K562 (cell line): ENCODE results near the gene SLMAP. TPM values are rescaled to one million over a fixed set of nuclear protein-coding genes. Genes with fewer than 3 reads are reported as not detected.

Source experiments
- ATAC-seq: fragments of 200-7000 bp; cut with Tn5 transposase; 3 replicates; pipeline ENCODE4 v1.9.1; 2020; ENCODE audit warnings: moderate library complexity
- BruUV-seq: library from RNA; stranded (reverse); fragments of 400-500 nt; replicated peaks from 2 replicates; lab custom pipeline; 2021; lab: Mats Ljungman, UMichigan
- CTCF ChIA-PET: fragments of 300-600 bp; formaldehyde crosslinking; extraction: SDS; loops from one replicate; lab custom pipeline; 2021; ENCODE audit warnings: low intra/inter-chr PET ratio; lab: Yijun Ruan, JAX
- POLR2A ChIA-PET: fragments of 300-600, 350-650 bp; sonication (Branson Sonifier 250); formaldehyde crosslinking; extraction: SDS; loops from one replicate; lab custom pipeline; 2021; ENCODE audit warnings: antibody characterized with exemption, inconsistent platforms; lab: Yijun Ruan, JAX
- DNase-seq, 4 experiments: peaks; one replicate each; pipeline versions ENCODE4 v3.0.0 to v3.0.0-alpha.2; 2011 to 2018; ENCODE audit warnings: low spot score in 3 of 4, mixed read lengths in 3 of 4; ENCODE audit errors: extremely low read depth in 1 of 4
- FAIRE-seq: peaks from 2 replicates; lab custom pipeline; 2011; peaks lifted over from hg19 to GRCh38; lab: Jason Lieb, UNC
- H2AFZ ChIP-seq: 2 replicates; pipeline ENCODE4 v1.6.0; 2011; ENCODE audit warnings: low read depth, low read length, control low read depth, inconsistent platforms
- H3K27ac ChIP-seq: fragments of 200-600 bp; 3 replicates; pipeline ENCODE4 v1.8.0; 2011; ENCODE audit warnings: low read depth, mild to moderate bottlenecking, control low read depth, inconsistent platforms, low read length, moderate library complexity, mixed read lengths; ENCODE audit errors: extremely low read depth
- H3K27me3 ChIP-seq, 2 experiments: fragments of 300-600 bp in 1 of 2; 2 replicates in 1 of 2; 3 replicates in 1 of 2; pipeline versions ENCODE4 v1.6.0 to v1.8.0; 2011; ENCODE audit warnings: inconsistent platforms in 2 of 2, low read length in 2 of 2, mild to moderate bottlenecking in 1 of 2, mixed read lengths in 1 of 2, moderate library complexity in 1 of 2; ENCODE audit not compliant: control insufficient read depth in 2 of 2, insufficient read depth in 2 of 2
- H3K36me3 ChIP-seq: fragments of 300-600 bp; 3 replicates; pipeline ENCODE4 v1.8.0; 2011; ENCODE audit warnings: mild to moderate bottlenecking, low read length, inconsistent platforms; ENCODE audit not compliant: control insufficient read depth, insufficient read depth
- H3K4me1 ChIP-seq, 2 experiments: fragments of 200-600 bp in 1 of 2; replicated peaks in 1 of 2; 2 replicates in 1 of 2; 3 replicates in 1 of 2; pipeline versions ENCODE4 v1.5.1 to v1.8.0; 2011; ENCODE audit warnings: inconsistent platforms in 2 of 2, low read length in 2 of 2, mild to moderate bottlenecking in 1 of 2, mixed read lengths in 1 of 2, moderate library complexity in 1 of 2; ENCODE audit not compliant: control insufficient read depth in 2 of 2, insufficient read depth in 2 of 2
- H3K4me2 ChIP-seq: 2 replicates; pipeline ENCODE4 v1.6.1; 2011; ENCODE audit warnings: low read length, control low read depth, inconsistent platforms, mixed read lengths; ENCODE audit not compliant: insufficient read depth
- H3K4me3 ChIP-seq: fragments of 200-600 bp; sonication (generic), shearing (Covaris generic); 2 replicates; pipeline ENCODE4 v1.5.1; 2016; ENCODE audit warnings: control low read depth, inconsistent platforms
- H3K79me2 ChIP-seq: fragments of 200-600 bp; 3 replicates; pipeline ENCODE4 v1.8.0; 2011; ENCODE audit warnings: low read length, inconsistent platforms; ENCODE audit not compliant: control insufficient read depth, insufficient read depth
- H3K9ac ChIP-seq, 2 experiments: 2 replicates each; pipeline versions ENCODE4 v1.6.0 to v1.6.1; 2011; ENCODE audit warnings: low read depth in 2 of 2, low read length in 2 of 2, control low read depth in 1 of 2, inconsistent platforms in 1 of 2, mild to moderate bottlenecking in 1 of 2, mixed read lengths in 1 of 2; ENCODE audit not compliant: insufficient read depth in 1 of 2
- H3K9me1 ChIP-seq: one replicate; pipeline ENCODE4 v1.6.0; 2011; ENCODE audit warnings: inconsistent platforms, mild to moderate bottlenecking, low read length, moderate library complexity; ENCODE audit not compliant: control insufficient read depth, insufficient read depth
- H3K9me3 ChIP-seq: replicated peaks from 2 replicates; pipeline ENCODE4 v1.5.1; 2011; ENCODE audit warnings: low read depth, low read length, inconsistent platforms; ENCODE audit not compliant: control insufficient read depth, insufficient read depth
- H4K20me1 ChIP-seq: replicated peaks from 2 replicates; pipeline ENCODE4 v1.6.1; 2011; ENCODE audit warnings: low read length, inconsistent platforms, mixed read lengths; ENCODE audit not compliant: control insufficient read depth, insufficient read depth
- BRCA1 ChIP-seq, 2 experiments: fragments of 450-650 bp in 1 of 2; sonication (generic) in 1 of 2; formaldehyde crosslinking in 1 of 2; IDR thresholded peaks; 2 replicates each; pipeline versions ENCODE4 v1.5.0 to v1.6.1; 2017 to 2020; ENCODE audit warnings: mild to moderate bottlenecking in 1 of 2, missing genetic modification reagents in 1 of 2
- MCM2 ChIP-seq: fragments of 450-650 bp; IDR thresholded peaks from 2 replicates; pipeline ENCODE4 v1.6.1; 2017; ENCODE audit warnings: low read depth, mild to moderate bottlenecking
- USF2 ChIP-seq: sonication (generic); formaldehyde crosslinking; IDR thresholded peaks from 2 replicates; pipeline ENCODE4 v1.5.0; 2020; ENCODE audit warnings: missing genetic modification reagents
- in situ Hi-C: fragments of 300-500 bp; cut with MboI; formaldehyde crosslinking; loops from 4 replicates; pipeline ENCODE4 v1.15.0; 2018; ENCODE audit warnings: inconsistent platforms, mixed read lengths
- intact Hi-C: fragments of 100-400 bp; cut with micrococcal nuclease; formaldehyde crosslinking; loops from 2 replicates; pipeline ENCODE4 v1.14.2; 2022
- polyA plus RNA-seq, 8 experiments: library from polyadenylated mRNA; depleted of rRNA in 4 of 8; stranded (reverse) in 5 of 8; unstranded in 3 of 8; fragments of >200 nt; fragmentation: Nextera tagmentation in 2 of 8; fragmentation: Illumina TruSeq in 1 of 8; extraction: Ambion mirVana in 2 of 8; extraction: Trizol in 1 of 8; gene quantifications; 2 replicates each; pipeline versions ENCODE4 v1.2.1 to v1.2.3, GENCODE V29; 2011 to 2014; ENCODE audit warnings: inconsistent platforms in 1 of 8, missing spikeins in 1 of 8
- total RNA-seq, 7 experiments: library from RNA; depleted of rRNA in 6 of 7; stranded (reverse); fragments of >200 nt in 6 of 7; fragmentation: Illumina TruSeq in 2 of 7; extraction: Trizol in 2 of 7; gene quantifications; 2 replicates each; pipeline versions ENCODE4 v1.2.1 to v1.2.3, GENCODE V29; 2011 to 2021; ENCODE audit warnings: low replicate concordance in 1 of 7

The SLMAP gene
- total and polyA plus RNA-seq, 9 of the 15 experiments (the other 6 are each of a cell fraction or from before 2014, with no cell fraction given), result 12.1 to 50.7 (median 28.3) TPM

- no peak for TF ChIP-seq USF2 (CRISPR knock-in tag)
Measured at GRCh38 chr3:57939775-57940174, 183.7 kb downstream of the SLMAP start (continued).

- in situ Hi-C loops (no loop called here), intact Hi-C loops (no loop called here)
- H4K20me1 ChIP-seq, result no peaks in the 10 kb centered on the region
- no peaks in the 10 kb centered on the region for H3K36me3 ChIP-seq
- no TSS peak for BruUV-seq
- no peaks in the 10 kb centered on the region for H3K9me3 ChIP-seq
- H3K4me2 ChIP-seq, result no peak overlapping the region
- FAIRE-seq (no peak), DNase-seq (no peak), ATAC-seq (no peak)
- H3K4me1 ChIP-seq, result peaks cover 0 to 4% of the 10 kb centered on the region in 2 experiments; a peak in 3 of 5 replicates
- H3K79me2 ChIP-seq, result no peaks in the 10 kb centered on the region
- no peak overlapping the region for H3K27ac ChIP-seq
- CTCF ChIA-PET, result no interaction called here
- no peaks in the 10 kb centered on the region for H3K9me1 ChIP-seq
- H3K4me3 ChIP-seq, result no peak overlapping the region
- no peak overlapping the region for H3K9ac ChIP-seq
- H2AFZ ChIP-seq, result no peak overlapping the region
- no peaks in the 10 kb centered on the region for H3K27me3 ChIP-seq
- POLR2A ChIA-PET, result interaction anchor here (2.0 kb wide), 1 partner anchor 9 kb away, joined by 5 read pairs; no protein-coding TSS in a partner anchor
- no peak for TF ChIP-seq BRCA1 (IDR thresholded peaks at IDR 0.05)
- TF ChIP-seq BRCA1 (CRISPR knock-in tag; IDR thresholded peaks at IDR 0.05), result no peak
- no peak for TF ChIP-seq MCM2
- TF ChIP-seq, all 486 proteins: peak for 0
Measured at GRCh38 chr3:57942388-57942787, 186.3 kb downstream of the SLMAP start.
